Measurements from ENCODE around the gene PDE6B. TPM values are rescaled to one million over a fixed set of nuclear protein-coding genes. Genes with fewer than 3 reads are reported as not detected.

The PDE6B gene
- polyA plus RNA-seq, 1 donor (not counting 4 experiments of a cell fraction or from before 2014, with no cell fraction given) = not detected

DNA sequence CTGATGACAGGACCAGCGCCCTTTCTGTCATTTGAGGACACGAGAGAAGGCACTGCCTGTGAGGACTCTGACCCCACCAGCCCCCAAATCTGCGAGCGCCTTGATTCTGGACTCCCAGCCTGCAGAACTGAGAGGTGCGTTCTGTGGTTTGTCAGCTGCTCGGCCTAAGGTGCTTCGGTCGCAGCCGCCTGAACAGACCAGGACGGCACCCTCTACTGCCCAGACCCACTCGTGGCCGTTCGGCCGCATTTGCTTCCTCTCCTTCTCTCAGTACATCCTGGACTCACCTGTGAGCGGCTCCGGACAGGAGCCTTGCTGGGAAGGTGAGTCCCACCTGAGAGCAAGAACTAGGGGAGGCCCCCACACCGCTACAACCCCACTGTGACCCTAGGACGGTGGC, 88.7 kb downstream of the PDE6B start:
- Histone ChIP-seq H3K9me3 (ENCODE audit: control insufficient read depth, low read depth, low read length) (no peaks in the 10 kb centered on the region), H3K9me1 (ENCODE audit: control insufficient read depth, extremely low read depth, insufficient read depth, low read length) (no peaks in the 10 kb centered on the region), H2AFZ (ENCODE audit: control insufficient read depth, low read length) (no peak overlapping the region), H3K27me3 (ENCODE audit: control insufficient read depth, extremely low read depth, insufficient read depth, low read length) (no peaks in the 10 kb centered on the region), H4K20me1 (ENCODE audit: control insufficient read depth, extremely low read depth, insufficient read depth, low read length) (peaks cover 7% of the 10 kb centered on the region), H3K4me1 (ENCODE audit: control insufficient read depth, extremely low read depth, insufficient read depth, low read length) (no peaks in the 10 kb centered on the region), H3K9ac (ENCODE audit: control insufficient read depth, extremely low read depth, insufficient read depth, low read length) (no peak overlapping the region), H3K79me2 (ENCODE audit: control insufficient read depth, insufficient read depth, low read length) (peaks cover 79% of the 10 kb centered on the region), H3K36me3 (ENCODE audit: control insufficient read depth in 2 of 2, extremely low read depth in 1 of 2, insufficient read depth in 2 of 2, low read length in 2 of 2) (peaks cover 5 to 12% of the 10 kb centered on the region in 2 experiments), H3K4me2 (ENCODE audit: control insufficient read depth, extremely low read depth, insufficient read depth, low read depth, low read length) (no peak overlapping the region), H3K27ac (ENCODE audit: control insufficient read depth, insufficient read depth, low read length) (no peak overlapping the region), H3K4me3 (ENCODE audit: control insufficient read depth in 2 of 3, extremely low read depth in 1 of 3, insufficient read depth in 2 of 3, low read depth in 1 of 3, low read length in 3 of 3) (no peak overlapping the region)
- TF ChIP-seq, protein P1, sequence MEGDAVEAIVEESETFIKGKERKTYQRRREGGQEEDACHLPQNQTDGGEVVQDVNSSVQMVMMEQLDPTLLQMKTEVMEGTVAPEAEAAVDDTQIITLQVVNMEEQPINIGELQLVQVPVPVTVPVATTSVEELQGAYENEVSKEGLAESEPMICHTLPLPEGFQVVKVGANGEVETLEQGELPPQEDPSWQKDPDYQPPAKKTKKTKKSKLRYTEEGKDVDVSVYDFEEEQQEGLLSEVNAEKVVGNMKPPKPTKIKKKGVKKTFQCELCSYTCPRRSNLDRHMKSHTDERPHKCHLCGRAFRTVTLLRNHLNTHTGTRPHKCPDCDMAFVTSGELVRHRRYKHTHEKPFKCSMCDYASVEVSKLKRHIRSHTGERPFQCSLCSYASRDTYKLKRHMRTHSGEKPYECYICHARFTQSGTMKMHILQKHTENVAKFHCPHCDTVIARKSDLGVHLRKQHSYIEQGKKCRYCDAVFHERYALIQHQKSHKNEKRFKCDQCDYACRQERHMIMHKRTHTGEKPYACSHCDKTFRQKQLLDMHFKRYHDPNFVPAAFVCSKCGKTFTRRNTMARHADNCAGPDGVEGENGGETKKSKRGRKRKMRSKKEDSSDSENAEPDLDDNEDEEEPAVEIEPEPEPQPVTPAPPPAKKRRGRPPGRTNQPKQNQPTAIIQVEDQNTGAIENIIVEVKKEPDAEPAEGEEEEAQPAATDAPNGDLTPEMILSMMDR (optimal IDR thresholded peaks at IDR 0.05 in 1 of 3, IDR thresholded peaks at IDR 0.05 in 1 of 3, conservative IDR thresholded peaks at IDR 0.05 in 1 of 3; ENCODE audit: extremely low read depth in 1 of 3, insufficient read depth in 2 of 3, low read length in 3 of 3) = no peak
- TF ChIP-seq EZH2 (IDR thresholded peaks at IDR 0.05; ENCODE audit: low read length) = no peak
- FAIRE-seq = no peak
- dilution Hi-C loops (cut with MboI; ENCODE audit: extremely low pct_ligation_motif_present, low sequenced_read_pairs) = no loop called here
- DNase-seq (ENCODE audit: low read depth, low spot score) = no peak

DNA sequence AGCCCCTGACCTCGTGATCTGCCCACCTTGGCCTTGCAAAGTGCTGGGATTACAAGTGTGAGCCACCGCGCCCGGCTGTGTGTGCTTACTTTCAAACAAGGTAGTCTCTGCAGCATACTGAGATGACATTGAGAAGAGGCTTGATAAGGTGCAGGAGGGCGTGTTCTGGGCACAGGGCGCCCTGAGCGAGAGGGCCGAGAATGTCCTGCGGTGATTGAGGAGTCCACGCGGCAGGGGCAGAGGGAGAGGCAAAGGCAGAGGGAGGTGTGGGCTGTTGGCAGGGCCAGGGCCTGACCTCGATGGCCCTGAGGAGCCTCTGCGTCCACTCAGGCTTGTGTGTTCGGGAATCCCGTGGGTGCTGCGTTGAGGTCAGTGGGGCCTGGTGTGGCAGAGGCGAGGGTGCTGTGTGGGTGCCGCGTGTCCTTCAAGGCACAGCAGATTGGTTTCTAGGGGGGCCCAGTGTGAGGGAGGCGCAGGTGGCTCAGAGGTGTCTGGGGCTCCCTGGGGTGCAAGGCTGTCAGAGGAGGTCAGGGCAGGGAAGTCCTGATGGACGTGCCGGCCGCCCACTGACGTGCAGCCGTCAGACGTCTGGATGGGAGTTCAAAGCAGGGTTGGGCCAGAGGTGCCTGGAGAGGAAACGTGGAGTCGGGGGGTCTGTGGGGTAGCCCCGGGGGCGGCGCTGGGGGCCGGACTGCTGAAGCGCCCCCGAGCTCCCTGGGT, 92.4 kb downstream of the PDE6B start:
- Histone ChIP-seq H3K36me3 (ENCODE audit: control insufficient read depth in 2 of 2, extremely low read depth in 1 of 2, insufficient read depth in 2 of 2, low read length in 2 of 2) (peaks cover 4 to 7% of the 10 kb centered on the region in 2 experiments), H3K27me3 (ENCODE audit: control insufficient read depth, extremely low read depth, insufficient read depth, low read length) (no peaks in the 10 kb centered on the region), H3K4me1 (ENCODE audit: control insufficient read depth, extremely low read depth, insufficient read depth, low read length) (peaks cover 19% of the 10 kb centered on the region), H3K79me2 (ENCODE audit: control insufficient read depth, insufficient read depth, low read length) (peaks cover 72% of the 10 kb centered on the region), H3K27ac (ENCODE audit: control insufficient read depth, insufficient read depth, low read length) (no peak overlapping the region), H3K4me2 (ENCODE audit: control insufficient read depth, extremely low read depth, insufficient read depth, low read depth, low read length) (no peak overlapping the region), H3K9ac (ENCODE audit: control insufficient read depth, extremely low read depth, insufficient read depth, low read length) (no peak overlapping the region), H4K20me1 (ENCODE audit: control insufficient read depth, extremely low read depth, insufficient read depth, low read length) (peaks cover 18% of the 10 kb centered on the region), H2AFZ (ENCODE audit: control insufficient read depth, low read length) (no peak overlapping the region), H3K4me3 (ENCODE audit: control insufficient read depth in 2 of 3, extremely low read depth in 1 of 3, insufficient read depth in 2 of 3, low read depth in 1 of 3, low read length in 3 of 3) (no peak overlapping the region), H3K9me3 (ENCODE audit: control insufficient read depth, low read depth, low read length) (no peaks in the 10 kb centered on the region), H3K9me1 (ENCODE audit: control insufficient read depth, extremely low read depth, insufficient read depth, low read length) (no peaks in the 10 kb centered on the region)
- DNase-seq (ENCODE audit: low read depth, low spot score) = no peak
- dilution Hi-C loops (cut with MboI; ENCODE audit: extremely low pct_ligation_motif_present, low sequenced_read_pairs) = no loop called here
- TF ChIP-seq, protein P1 (optimal IDR thresholded peaks at IDR 0.05 in 1 of 3, IDR thresholded peaks at IDR 0.05 in 1 of 3, conservative IDR thresholded peaks at IDR 0.05 in 1 of 3; ENCODE audit: extremely low read depth in 1 of 3, insufficient read depth in 2 of 3, low read length in 3 of 3) = no peak
- no peak for TF ChIP-seq EZH2 (IDR thresholded peaks at IDR 0.05; ENCODE audit: low read length)
- FAIRE-seq = no peak

Data from keratinocyte (primary cell).